Stimulated activated CD8-positive, alpha-beta memory T cell treated with anti-CD3 and anti-CD28 coated beads, Interleukin-4, amount 100 ng/mL, for 48 hours (primary cell): ENCODE results near the gene RNPS1.

Source experiments
- DNase-seq: peaks from one replicate; pipeline ENCODE4 v3.0.0-alpha.2; 2020

The RNPS1 gene

GRCh38 chr16:2233872-2234812 lies 33.8 kb downstream of the RNPS1 start:
- no peak for DNase-seq

- DNase-seq = no peak
Observed at GRCh38 chr16:2233046-2233775, 34.7 kb downstream of the RNPS1 start.

- no peak for DNase-seq
Observed at GRCh38 chr16:2232094-2232990, 35.6 kb downstream of the RNPS1 start.

- DNase-seq = no peak
Observed at GRCh38 chr16:2231016-2231931, 36.7 kb downstream of the RNPS1 start.

GRCh38 chr16:2230376-2230775 lies 37.5 kb downstream of the RNPS1 start:
- no peak for DNase-seq

- DNase-seq = no peak
Observed at GRCh38 chr16:2229632-2230250, 38.2 kb downstream of the RNPS1 start.

GRCh38 chr16:2229091-2229490 lies 38.8 kb downstream of the RNPS1 start:
- no peak for DNase-seq

- no peak for DNase-seq
Observed at GRCh38 chr16:2228161-2228824, 39.6 kb downstream of the RNPS1 start.

- DNase-seq = no peak
Observed at GRCh38 chr16:2226918-2227317, 41.0 kb downstream of the RNPS1 start.

GRCh38 chr16:2226245-2226793 lies 41.6 kb downstream of the RNPS1 start:
- DNase-seq = no peak

- peak; percentile 58 for DNase-seq
Observed at GRCh38 chr16:2223942-2224486, 43.9 kb downstream of the RNPS1 start.

- peak; percentile 100 for DNase-seq
Observed at GRCh38 chr16:2223221-2223941, 44.5 kb downstream of the RNPS1 start, which contains the start of gene E4F1. TSS of gene E4F1 (plus strand) at chr16:2223591. CDS start at chr16:2223614, 23 bp downstream.

GRCh38 chr16:2216330-2216729 lies 51.6 kb downstream of the RNPS1 start:
- DNase-seq = no peak

- DNase-seq = no peak
Observed at GRCh38 chr16:2214719-2214968, 53.3 kb downstream of the RNPS1 start, which contains the start of gene PGP. TSS of gene PGP (minus strand) at chr16:2214840. CDS start at chr16:2214777, 63 bp downstream.

- no peak for DNase-seq
Observed at GRCh38 chr16:2213817-2214718, 53.9 kb downstream of the RNPS1 start.

GRCh38 chr16:2212362-2213324 lies 55.3 kb downstream of the RNPS1 start:
- DNase-seq = no peak

- no peak for DNase-seq
Observed at GRCh38 chr16:2211923-2212347, 56.0 kb downstream of the RNPS1 start.
